Breast epithelium (tissue), 3 donors: ENCODE measurements around the gene CDK12.

Experiments used
- POLR2AphosphoS5 ChIP-seq, 3 donors: sonication (generic); formaldehyde crosslinking; IDR thresholded peaks; one replicate each; pipeline ENCODE4 v1.6.1; 2017; ENCODE audit warnings: antibody characterized with exemption in 3 of 3
- TF ChIP-seq, protein P1 (sequence below), 3 donors: fragments of 450-650 bp; IDR thresholded peaks; one replicate each; pipeline ENCODE4 v1.5.1; 2016 to 2017; ENCODE audit warnings: antibody characterized with exemption in 3 of 3, mild to moderate bottlenecking in 3 of 3, moderate library complexity in 3 of 3

- no peak for TF ChIP-seq POLR2AphosphoS5 (IDR thresholded peaks at IDR 0.05)
- TF ChIP-seq, protein P1, sequence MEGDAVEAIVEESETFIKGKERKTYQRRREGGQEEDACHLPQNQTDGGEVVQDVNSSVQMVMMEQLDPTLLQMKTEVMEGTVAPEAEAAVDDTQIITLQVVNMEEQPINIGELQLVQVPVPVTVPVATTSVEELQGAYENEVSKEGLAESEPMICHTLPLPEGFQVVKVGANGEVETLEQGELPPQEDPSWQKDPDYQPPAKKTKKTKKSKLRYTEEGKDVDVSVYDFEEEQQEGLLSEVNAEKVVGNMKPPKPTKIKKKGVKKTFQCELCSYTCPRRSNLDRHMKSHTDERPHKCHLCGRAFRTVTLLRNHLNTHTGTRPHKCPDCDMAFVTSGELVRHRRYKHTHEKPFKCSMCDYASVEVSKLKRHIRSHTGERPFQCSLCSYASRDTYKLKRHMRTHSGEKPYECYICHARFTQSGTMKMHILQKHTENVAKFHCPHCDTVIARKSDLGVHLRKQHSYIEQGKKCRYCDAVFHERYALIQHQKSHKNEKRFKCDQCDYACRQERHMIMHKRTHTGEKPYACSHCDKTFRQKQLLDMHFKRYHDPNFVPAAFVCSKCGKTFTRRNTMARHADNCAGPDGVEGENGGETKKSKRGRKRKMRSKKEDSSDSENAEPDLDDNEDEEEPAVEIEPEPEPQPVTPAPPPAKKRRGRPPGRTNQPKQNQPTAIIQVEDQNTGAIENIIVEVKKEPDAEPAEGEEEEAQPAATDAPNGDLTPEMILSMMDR (IDR thresholded peaks at IDR 0.05): no peak
These were observed 114.9 kb downstream of the CDK12 start for GRCh38 chr17:39576187-39576586.
